CD4-positive, alpha-beta T cell treated with Interleukin-15 for 4 hours (primary cell): ENCODE measurements around the gene LRRC8B.
A peak's percentile ranks its signal among the peaks of the same experiment; 100 is the strongest.

ENCODE experiments used
- DNase-seq: peaks from one replicate; pipeline ENCODE4 v3.0.0-alpha.2; 2020; ENCODE audit warnings: low spot score

LRRC8B gene

DNA sequence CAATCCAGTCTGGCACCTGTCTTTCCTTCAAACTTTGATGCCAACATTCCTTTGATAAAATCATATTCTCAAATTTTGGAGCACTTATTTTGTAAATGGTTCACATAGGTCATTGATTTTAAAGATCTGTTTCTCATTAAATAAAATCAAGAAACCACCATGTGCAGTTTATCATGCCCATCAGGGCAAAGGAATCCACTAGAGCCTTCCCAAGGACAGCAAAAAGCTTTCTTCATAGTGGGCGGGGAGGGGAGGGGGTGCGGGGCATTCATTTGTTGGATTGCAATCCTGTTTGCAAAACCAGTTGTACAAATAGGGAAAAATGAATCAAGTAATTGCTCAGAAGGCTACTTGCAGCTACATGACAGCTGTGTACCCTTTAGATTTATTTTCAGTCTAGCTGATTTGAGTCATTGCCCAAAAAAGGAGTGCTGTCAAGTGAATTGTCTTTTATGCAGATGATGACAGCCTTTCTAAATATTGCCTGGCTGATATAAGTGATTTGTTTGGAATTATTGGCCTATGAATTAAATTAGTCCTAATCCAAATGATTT is 23.0 kb downstream of the LRRC8B start:
- no peak for DNase-seq

DNA sequence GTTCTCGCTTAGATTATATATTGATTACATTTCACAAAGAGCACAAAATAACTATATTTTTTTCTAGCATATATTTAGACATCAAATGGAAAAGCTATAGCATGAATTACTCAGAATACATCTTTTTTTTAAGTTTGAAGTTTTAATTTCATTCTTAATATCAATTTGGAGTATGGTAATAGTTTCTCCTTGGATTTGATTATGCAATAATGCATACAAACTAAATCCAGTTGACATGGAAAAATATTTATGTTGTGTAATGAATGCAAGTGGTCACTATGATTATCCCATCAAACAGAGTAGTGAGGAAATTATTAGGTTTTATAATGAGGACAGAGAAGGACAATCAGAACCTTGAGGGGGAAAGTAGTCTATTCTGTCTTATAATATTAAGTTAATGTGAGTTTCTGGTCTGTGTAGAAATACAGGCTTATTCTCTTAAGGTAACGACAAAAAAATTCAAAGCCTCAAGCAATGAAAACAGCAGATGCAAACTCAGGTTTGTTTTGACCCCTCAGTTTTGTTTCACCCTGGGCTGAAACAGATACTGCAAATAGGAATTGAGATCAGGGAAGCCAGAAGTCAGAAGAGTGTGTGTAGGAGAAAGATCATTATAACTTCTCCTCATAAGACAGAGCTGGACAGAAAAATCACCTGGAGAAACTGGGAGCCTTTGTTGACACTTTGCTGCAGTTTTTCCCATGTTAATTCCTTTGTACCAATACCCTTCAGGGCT is 23.7 kb downstream of the LRRC8B start:
- DNase-seq, result no peak

DNA sequence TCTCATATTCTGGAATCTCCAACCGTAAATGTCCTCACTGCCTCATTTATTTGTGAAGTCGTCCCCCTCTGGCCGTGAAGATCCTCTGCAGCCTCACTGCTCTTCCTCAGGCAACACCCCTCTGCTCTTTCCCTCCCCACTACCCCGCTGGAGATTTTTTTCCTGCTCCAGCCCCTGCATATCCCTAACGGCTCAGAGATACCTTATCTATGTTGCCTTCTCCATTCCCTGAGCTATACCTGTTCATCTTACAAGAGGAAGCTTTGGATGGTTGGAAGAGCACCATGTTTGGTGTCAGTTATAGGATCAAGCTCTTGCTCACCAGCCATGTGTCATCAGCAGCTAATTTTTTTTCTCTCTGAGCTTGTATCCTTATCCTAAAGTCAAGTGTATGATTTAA is 26.4 kb downstream of the LRRC8B start:
- no peak for DNase-seq

DNA sequence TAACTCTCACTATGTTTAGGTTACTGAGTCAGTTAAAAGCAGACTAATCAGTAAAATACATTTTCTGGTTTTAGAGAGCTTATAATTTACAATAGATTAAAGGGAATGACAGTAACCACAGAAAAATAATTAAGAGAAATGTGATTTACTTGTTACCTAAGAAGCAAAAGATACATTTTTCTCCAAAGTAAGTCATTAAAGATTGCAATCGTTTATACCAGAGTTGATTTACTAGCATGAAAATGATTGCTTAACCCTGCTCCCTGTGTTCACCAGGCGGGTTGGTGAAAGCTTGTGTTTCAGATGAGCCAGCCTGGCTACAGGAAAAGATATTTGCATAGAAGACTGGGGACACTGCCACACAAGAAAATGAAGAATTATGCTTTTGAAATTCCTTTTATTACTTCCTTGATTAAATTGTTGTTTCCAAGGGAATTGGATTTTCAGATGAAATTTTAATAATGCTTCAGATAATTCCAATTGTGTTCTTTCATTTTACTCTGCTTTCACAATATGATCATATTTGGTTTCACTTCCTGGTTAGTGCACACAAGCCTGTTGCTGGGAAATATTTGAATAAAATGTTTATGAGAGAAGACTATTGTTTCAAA is 27.9 kb downstream of the LRRC8B start:
- DNase-seq, result peak; percentile 6

DNA sequence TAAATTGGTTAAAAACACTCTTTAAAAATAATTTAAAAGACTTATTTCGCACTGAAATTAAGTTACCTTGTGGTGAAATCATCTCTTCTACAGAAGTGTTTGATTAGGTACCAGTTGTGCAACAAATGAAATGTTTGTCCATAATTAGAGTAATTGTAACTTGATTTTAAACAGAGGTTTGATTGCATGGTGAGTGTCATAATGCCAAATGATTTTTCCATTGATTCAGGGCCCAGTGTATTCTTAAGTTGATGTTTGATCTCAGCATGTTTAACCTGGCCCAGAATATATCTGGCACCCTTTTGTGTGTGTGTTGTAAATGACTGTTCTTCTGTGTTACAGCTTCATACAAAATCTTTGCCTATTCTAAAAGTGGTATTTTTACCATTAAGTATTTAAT is 28.5 kb downstream of the LRRC8B start:
- no peak for DNase-seq

DNA sequence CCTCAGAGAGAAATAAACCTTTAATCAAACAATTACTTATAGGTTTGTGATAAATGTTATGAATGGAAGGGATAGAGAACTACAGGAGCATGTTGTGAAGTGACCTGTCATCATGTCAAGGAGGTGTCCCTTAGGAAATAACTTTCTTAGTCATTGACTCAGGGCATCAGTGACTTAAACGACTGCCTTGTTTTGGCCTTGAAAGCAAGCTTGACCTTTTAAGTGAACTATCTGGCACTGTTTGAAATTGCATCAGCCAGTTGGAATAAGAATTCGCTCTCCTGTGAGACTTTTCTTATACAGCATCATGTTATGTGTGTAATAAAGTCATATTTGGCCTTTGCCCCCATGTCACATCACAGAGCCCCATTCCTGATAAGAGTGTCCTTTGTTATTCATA is 30.9 kb downstream of the LRRC8B start:
- no peak for DNase-seq

DNA sequence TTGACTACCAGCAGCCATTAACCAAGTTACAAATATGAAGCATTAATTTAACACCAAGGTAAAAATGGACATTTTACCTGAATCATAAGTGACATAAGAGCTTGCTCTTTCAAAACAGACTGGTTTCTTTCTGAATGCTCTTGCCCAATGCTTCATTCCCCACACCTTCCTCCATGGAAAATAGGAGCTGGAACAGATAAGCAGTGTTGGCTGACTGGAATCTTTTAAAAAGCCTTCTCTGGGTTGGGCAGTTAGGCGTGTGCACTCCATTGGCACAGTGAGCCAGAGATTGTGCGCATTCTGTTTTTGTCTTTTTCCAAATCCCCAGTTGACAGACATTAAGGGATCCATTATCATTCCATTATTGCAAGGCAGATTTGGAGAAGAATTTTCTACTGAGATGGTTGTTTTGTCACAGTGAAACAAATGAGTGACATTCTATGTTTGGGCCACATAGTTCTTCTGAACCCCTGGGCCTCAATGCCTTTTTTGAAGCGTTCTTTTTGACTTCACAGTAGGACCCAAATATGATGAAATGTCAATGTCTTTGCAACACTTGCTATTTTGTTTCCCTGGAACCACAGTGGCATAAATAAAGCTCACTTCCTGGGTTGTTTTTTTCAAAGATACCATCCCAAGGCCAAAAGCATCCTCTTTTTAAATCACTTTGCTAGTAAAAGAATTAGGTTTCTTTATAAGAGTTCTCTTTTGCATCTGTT is 32.3 kb downstream of the LRRC8B start:
- no peak for DNase-seq

DNA sequence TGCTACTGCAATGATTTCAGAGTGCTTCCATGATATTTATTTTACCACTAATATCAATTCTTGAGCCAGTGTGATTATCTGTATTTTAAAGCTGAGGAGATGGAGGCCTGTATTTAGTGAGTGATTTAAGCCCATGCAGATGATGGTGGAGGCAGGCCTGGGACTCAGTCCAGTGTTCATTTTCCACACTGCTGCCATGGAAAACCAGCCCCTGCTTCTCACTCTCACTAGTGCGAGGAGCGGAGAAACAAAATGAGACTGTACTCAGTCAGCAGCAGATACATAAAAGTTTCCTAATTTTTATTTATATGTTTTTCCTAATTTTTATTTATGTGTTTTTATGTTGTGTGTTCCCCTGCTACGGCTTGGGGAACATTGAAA is 32.8 kb downstream of the LRRC8B start:
- no peak for DNase-seq

DNA sequence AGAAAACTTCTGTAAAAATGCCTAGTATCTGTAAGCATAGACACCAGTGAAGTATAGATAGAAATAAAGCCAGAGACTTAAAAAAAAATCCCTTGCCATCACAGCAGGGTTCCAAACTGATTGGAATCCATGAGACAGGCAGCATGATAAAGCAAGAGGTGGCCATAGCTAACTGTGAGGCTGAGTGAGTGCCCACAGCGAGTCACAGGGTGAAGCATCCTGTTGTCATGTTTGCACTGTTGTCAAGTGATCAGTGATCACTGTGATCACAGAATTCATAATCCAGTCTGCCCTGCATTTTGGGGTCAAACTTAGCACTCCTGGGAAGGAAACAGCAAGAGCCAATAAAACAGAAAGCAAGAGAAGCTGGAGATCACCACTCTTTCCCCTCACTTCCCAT is 33.3 kb downstream of the LRRC8B start:
- DNase-seq, result no peak

DNA sequence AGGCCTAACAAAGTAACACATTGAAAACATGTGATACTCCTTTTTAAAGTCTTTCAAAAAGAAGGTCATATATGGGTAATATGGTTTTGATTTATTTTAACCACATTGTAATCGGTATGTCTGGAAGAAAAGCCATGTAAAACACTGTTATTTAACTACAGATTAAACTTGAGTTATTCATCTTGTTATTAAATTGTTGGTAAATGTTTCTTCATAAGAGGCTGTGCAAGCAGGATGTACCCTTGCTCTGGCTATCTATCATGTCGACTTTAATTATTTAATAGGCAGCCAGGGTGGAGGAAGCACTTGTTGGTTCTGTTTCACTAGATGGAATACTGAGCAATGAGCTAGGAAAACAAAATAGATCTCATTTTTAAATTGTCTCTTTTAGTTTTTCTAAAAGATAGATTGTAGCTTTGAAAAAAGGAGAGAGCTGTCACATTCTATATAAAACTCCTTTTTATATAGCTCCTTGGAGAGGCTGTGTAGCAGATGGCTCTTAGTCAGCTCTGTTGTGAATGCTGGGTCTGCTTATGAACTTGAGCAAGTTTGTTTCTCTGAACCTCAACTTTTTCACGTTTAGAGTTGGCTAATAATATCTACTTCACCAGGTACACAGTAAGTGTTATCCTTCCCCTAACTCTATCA is 39.5 kb downstream of the LRRC8B start:
- no peak for DNase-seq

DNA sequence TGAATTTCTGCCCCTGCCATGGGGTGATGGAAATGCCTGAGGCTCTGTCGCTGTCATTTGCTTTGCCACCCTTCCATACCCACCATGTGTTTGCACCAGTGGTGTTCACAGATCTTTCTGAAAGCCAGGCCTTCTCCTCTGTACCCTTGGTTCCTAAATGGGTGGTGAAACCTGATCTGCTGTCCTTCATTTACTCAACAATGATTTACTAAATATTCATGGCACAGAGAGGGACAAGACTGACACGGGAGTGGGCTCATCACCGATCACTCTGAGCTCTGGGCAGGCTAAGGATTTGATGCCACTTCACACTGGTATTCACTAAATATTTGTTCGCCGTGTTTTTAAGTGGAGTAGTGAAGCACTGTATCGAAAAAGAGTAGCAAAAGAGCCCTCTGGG is 40.9 kb downstream of the LRRC8B start:
- no peak for DNase-seq

DNA sequence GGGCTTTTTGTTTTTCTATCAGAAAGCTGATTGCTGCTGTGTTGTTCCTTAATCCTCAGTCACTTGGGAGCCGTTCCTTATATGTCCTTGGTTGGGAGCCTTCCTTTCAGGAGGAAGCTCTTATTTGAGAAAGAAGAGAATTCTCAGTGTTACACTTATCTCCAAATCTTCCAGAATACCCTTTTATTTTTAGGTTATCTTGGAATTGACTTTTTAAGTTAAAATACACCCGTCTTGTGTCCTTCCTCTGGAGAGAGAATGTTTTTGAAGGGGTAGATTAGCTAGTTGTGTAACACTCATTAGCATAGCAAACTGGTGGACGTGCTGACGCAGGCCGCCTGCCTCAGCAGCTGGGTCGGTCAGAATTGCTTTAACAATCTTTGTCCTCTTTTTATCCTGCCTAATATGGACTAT is 42.1 kb downstream of the LRRC8B start:
- no peak for DNase-seq

DNA sequence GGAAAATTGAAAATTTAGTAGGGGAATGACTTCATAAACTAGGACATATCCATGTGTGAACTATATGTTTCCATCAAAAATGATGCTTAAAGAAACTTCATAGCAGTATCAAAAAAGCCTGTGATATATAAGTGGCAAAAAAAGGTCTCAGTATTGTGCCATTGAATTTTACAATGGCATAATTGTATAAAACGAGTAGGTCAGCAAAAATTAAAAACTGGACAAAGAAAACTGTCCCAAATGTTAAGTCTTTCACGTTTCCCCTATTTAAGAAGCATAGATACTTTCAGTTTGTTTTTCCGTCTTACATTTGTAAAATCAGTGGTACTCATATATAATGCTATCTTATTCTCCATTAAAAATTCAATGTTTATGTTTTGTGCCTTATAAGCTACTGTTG is 43.2 kb downstream of the LRRC8B start:
- no peak for DNase-seq

DNA sequence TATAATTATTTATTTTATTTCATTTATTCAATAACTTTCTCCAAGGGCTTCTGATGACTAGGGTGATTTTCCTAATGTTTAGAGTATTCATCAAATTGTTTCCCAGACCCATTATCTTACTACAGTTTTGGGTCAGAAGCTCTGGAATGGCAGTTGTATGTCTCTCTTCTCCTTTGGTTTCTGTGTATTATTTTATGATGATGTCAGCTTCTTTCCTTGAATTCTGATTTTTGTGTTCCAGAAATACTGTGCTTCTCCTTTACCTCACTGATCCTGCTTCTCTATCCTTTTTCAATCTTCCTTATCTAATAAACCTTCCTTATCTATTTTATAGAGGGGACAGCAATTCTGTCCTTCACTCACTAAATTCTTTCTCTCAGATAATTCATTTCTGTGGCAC is 48.8 kb downstream of the LRRC8B start:
- DNase-seq, result no peak

DNA sequence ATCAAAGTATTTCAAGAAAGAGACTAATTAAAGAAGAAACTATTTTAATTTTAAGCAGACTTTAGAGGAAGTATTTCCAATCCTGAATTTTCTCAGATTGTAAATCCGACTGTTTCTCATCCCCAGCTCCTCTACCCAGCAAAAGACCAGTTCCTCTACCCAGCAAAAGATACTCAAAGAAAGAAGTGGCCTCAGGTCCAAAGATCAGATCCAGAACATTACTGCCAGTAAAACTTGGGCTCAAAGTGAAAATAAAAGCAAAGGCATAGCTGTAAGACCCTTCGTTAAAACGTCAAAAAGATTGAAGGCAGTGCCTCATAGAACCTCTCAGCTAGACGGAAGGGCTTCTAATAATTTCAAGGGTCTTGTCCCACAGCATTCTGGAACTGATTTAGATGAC is 50.0 kb downstream of the LRRC8B start:
- DNase-seq, result no peak

DNA sequence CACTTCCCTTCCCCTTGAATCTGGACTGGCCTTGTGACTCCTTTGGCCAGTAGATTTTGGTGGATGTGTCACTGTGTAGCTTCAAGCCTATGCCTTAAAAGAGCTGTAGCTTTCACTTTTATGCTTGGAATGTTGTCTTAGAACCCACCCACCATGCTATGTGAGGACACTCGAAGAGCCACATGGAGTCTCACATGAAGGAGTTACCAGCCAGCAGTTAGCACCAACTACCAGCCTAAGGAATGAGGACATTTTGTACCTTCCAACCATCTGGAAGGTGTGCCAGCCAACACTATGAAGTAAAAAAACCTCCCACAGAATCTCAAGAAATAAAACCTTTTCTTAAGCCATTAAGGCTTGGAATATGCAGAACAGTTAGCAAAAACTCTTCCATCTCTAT is 50.6 kb downstream of the LRRC8B start:
- no peak for DNase-seq

DNA sequence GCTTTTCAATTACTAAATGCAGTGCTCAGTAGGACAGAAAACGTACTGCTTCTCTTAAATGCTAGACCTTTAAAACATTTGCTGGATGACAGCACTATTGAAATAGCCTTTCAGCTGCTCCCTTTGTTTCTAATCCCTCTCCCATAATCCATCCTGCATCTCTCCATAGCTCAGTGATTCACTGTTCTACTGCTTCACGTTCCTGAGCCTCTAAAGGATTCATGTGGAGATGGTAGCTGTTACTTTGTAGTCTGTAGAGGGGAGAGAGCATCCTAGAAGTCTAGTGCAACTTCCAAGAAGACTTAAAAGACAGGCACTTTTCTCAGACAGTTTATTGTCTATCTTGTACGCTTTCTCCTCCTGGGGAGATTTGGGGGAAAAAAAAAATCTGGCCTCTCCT is 51.4 kb downstream of the LRRC8B start:
- DNase-seq, result no peak

DNA sequence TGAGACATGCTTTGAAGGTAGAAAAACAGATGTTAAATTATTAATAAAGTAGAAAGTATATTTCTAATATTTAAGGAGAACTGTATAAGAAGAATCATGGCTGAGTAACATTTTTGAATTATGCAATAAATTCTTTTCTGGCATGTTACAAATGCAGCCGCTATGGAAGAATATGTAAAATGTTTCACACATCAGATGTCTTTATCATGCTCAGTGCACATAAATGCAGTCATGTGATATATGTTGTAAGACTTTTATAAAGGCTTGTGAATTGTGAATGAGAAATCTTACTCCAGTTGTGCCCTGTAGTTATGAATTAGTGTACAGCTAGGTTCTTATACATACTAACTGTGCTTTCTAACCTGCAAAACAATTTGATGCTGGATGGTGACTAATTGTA is 53.5 kb downstream of the LRRC8B start:
- no peak for DNase-seq

DNA sequence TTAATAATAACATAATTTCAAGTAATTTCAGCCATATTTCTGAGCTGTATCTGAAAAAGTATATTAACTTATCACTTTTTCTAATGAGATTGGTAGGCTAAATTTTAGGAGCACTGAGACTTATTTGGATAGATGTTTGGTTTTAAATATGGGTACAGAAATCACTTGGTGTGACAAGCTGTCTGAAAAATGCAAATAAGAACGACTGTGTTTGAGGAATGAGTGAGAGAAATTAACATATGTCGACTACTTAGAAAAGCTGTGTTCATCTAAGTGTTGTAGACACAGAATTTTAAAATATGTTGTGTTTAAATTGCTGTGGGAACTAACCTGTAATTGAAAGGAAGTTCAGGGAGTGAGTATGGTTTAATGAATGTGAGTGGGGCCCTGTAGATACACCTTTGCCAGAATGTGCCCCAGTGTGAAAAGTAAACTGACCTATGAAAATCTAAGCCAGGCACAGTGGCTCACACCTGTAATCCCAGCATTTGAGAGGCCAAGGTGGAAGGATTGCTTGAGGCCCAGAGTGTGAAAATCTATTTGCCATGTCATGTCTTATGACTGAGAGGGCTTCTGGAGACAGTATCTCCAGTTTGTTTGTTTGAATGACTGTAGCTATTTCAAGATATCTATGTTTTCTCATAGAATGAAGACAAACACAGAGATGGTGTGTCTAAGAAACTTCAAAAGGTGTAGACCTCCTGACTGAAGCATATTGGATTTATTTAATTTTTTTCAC is 54.5 kb downstream of the LRRC8B start:
- no peak for DNase-seq

DNA sequence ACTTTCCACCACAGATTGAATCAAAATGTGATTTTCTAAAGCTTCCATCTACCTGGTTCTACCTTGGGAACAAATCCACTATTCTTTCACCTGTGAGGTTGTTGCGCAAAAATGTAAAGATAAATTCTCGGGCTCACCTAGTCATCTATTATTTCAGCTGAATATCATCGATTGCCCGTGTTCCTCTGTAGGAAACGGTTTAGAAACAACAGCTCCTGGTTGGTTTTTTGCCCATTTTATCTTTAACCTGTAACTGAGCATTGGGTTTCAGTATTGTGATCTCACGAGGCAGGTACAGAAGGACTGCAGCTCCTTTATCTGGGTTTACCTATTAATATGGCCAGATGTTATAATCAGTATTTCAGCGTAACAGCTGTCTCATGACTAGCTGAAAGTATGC is 55.4 kb downstream of the LRRC8B start:
- no peak for DNase-seq

DNA sequence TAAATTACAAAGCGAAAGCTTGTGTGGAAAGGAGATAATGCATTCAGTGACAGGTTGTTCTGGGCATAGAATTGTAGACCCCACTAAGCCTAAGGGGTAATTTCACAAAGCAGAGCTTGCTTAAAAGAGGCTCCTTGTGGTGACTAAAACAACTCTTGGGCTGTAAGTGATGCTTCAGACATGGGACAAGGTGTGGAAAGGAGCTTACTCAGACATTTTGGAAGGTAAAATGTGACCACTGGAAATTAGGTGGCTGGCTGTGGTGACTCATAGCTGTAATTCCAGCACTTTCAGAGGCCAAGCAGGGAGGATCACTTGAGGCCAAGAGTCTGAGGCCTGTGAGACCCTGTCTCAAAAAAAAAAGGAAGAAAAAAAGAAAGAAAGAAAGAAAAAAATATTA is 57.2 kb downstream of the LRRC8B start:
- DNase-seq, result no peak

DNA sequence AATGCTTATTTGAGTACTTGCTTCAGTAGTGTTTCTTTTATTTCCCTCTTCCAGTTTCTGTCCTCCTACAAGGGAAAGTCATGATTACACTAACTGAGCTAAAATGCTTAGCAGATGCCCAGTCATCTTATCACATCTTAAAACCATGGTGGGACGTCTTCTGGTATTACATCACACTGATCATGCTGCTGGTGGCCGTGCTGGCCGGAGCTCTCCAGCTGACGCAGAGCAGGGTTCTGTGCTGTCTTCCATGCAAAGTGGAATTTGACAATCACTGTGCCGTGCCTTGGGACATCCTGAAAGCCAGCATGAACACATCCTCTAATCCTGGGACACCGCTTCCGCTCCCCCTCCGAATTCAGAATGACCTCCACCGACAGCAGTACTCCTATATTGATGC is 57.9 kb downstream of the LRRC8B start:
- no peak for DNase-seq
